ENCODE measurements around the gene TRIM63. TPM values are rescaled to one million over a fixed set of nuclear protein-coding genes. Genes with fewer than 3 reads are reported as not detected.
"Not testable (repeated sequence)": the region's sequence is repeated elsewhere in the genome, so short reads cannot be mapped to it uniquely, and the experiment has no call there.

The TRIM63 gene
- total and polyA plus RNA-seq, 7 donors: 74.2 to 2,937 (median 541) TPM

- 76 to 89% (median 88%) methylated on average over 3 of the region's 3 CpGs for WGBS, 3 donors
- peaks cover 10% of the 10 kb centered on the region for H3K4me1 ChIP-seq
- no peak overlapping the region for H3K4me3 ChIP-seq
- no peaks in the 10 kb centered on the region for H3K9me3 ChIP-seq
- TF ChIP-seq, protein P1, sequence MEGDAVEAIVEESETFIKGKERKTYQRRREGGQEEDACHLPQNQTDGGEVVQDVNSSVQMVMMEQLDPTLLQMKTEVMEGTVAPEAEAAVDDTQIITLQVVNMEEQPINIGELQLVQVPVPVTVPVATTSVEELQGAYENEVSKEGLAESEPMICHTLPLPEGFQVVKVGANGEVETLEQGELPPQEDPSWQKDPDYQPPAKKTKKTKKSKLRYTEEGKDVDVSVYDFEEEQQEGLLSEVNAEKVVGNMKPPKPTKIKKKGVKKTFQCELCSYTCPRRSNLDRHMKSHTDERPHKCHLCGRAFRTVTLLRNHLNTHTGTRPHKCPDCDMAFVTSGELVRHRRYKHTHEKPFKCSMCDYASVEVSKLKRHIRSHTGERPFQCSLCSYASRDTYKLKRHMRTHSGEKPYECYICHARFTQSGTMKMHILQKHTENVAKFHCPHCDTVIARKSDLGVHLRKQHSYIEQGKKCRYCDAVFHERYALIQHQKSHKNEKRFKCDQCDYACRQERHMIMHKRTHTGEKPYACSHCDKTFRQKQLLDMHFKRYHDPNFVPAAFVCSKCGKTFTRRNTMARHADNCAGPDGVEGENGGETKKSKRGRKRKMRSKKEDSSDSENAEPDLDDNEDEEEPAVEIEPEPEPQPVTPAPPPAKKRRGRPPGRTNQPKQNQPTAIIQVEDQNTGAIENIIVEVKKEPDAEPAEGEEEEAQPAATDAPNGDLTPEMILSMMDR (IDR thresholded peaks at IDR 0.05): no peak
- DNase-seq (no peak), ATAC-seq (no peak)
- intact Hi-C loops (cut with DNase I): loop anchor here in 1 of 2 donors (10.0 kb wide), 1 partner anchor 223 kb away; no protein-coding TSS in a partner anchor
- H3K27me3 ChIP-seq (ENCODE audit: insufficient read depth in 3 of 3, low read length in 2 of 3): no peaks in the 10 kb centered on the region
- H3K36me3 ChIP-seq (ENCODE audit: insufficient read depth in 1 of 2, low read depth in 1 of 2): no peaks in the 10 kb centered on the region
- no peak overlapping the region for H3K27ac ChIP-seq
Observed at GRCh38 chr1:26102119-26102518, 34.7 kb upstream of the TRIM63 start.

- intact Hi-C loops (cut with DNase I): loop anchor here in 1 of 2 donors (10.0 kb wide), 1 partner anchor 225 kb away; no protein-coding TSS in a partner anchor
- not testable (repeated sequence) for H3K27me3 ChIP-seq (ENCODE audit: insufficient read depth in 3 of 3, low read length in 2 of 3); H3K27ac ChIP-seq; H3K4me3 ChIP-seq; DNase-seq; H3K36me3 ChIP-seq (ENCODE audit: insufficient read depth in 1 of 2, low read depth in 1 of 2); H3K9me3 ChIP-seq
- WGBS, 3 donors: 45 to 61% (median 48%) methylated on average over 10 of the region's 10 CpGs
- H3K4me1 ChIP-seq: peaks cover 12% of the 10 kb centered on the region
- peak; percentile 49 to 88 (median 68) for ATAC-seq
Observed at GRCh38 chr1:26100204-26100603, 32.8 kb upstream of the TRIM63 start.

DNA sequence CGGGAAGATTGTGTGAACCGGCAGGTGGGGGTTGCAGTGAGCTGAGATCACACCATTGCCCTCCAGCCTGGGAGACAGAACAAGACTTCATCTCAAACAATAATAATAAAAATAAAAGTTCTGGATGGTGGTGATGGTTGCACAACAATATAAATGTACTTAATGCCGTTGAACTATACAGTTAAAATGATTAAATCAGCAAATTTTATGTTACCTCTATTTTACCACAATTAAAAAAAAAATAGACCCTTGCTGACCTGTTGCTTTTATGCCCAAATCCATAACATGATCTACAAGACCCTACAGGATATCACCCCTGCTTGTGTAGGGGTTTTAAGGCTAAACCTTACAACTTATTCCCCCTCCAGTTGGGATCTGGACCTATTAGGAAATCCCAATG lies 32.4 kb upstream of the TRIM63 start:
- intact Hi-C loops (cut with DNase I): loop anchor here (5.0 to 10.0 kb wide), 2 partner anchors 62 to 225 kb away; no protein-coding TSS in a partner anchor

GRCh38 chr1:26098602-26099001 lies 31.2 kb upstream of the TRIM63 start:
- 93 to 99% (median 98%) methylated on average over 4 of the region's 4 CpGs for WGBS, 3 donors
- no peak for ATAC-seq
- no peak overlapping the region for H3K4me3 ChIP-seq
- intact Hi-C loops (cut with DNase I): loop anchor here in 1 of 2 donors (5.0 kb wide), 1 partner anchor 61 kb away; no protein-coding TSS in a partner anchor
- H3K36me3 ChIP-seq (ENCODE audit: insufficient read depth in 1 of 2, low read depth in 1 of 2): no peaks in the 10 kb centered on the region
- no peak for DNase-seq
- H3K27ac ChIP-seq: no peak overlapping the region
- TF ChIP-seq, protein P1 (IDR thresholded peaks at IDR 0.05): no peak
- H3K27me3 ChIP-seq (ENCODE audit: insufficient read depth in 3 of 3, low read length in 2 of 3): no peaks in the 10 kb centered on the region
- H3K4me1 ChIP-seq: peaks cover 17% of the 10 kb centered on the region
- no peaks in the 10 kb centered on the region for H3K9me3 ChIP-seq

More for the DNA sequence above, 32.4 kb upstream of the TRIM63 start:
- Histone ChIP-seq H3K9me3 (no peaks in the 10 kb centered on the region), H3K27ac (no peak overlapping the region), H3K4me3 (no peak overlapping the region), H3K36me3 (ENCODE audit: insufficient read depth in 1 of 2, low read depth in 1 of 2) (no peaks in the 10 kb centered on the region), H3K4me1 (peaks cover 15% of the 10 kb centered on the region), H3K27me3 (ENCODE audit: insufficient read depth in 3 of 3, low read length in 2 of 3) (no peaks in the 10 kb centered on the region)
- no peak for ATAC-seq
- TF ChIP-seq, protein P1 (IDR thresholded peaks at IDR 0.05): no peak
- no peak for DNase-seq
- WGBS, 3 donors: 91 to 96% (median 94%) methylated on average over 3 of the region's 3 CpGs

GRCh38 chr1:26097696-26098095 lies 30.3 kb upstream of the TRIM63 start:
- Histone ChIP-seq H3K36me3 (ENCODE audit: insufficient read depth in 1 of 2, low read depth in 1 of 2) (no peaks in the 10 kb centered on the region), H3K4me3 (no peak overlapping the region), H3K27ac (no peak overlapping the region), H3K9me3 (no peaks in the 10 kb centered on the region), H3K27me3 (ENCODE audit: insufficient read depth in 3 of 3, low read length in 2 of 3) (no peaks in the 10 kb centered on the region), H3K4me1 (peaks cover 19% of the 10 kb centered on the region)
- intact Hi-C loops (cut with DNase I): loop anchor here in 1 of 2 donors (5.0 kb wide), 1 partner anchor 60 kb away; no protein-coding TSS in a partner anchor
- ATAC-seq (no peak), DNase-seq (no peak)
- TF ChIP-seq, protein P1 (IDR thresholded peaks at IDR 0.05): no peak

Data from psoas muscle (tissue), 8 donors.